UCSD-AML1 (cell line): Measurements from ENCODE around the gene RAD51B.

ENCODE experiments used
- DNase-seq: peaks from one replicate; lab custom pipeline; 2025; ENCODE audit not compliant: unreplicated experiment; lab: John Stamatoyannopoulos, UW

The RAD51B gene

GRCh38 chr14:67833403-67833802 lies 13.8 kb downstream of the RAD51B start:
- DNase-seq: no peak

- no peak for DNase-seq
Measured at GRCh38 chr14:67835596-67835995, 16.0 kb downstream of the RAD51B start.

DNA sequence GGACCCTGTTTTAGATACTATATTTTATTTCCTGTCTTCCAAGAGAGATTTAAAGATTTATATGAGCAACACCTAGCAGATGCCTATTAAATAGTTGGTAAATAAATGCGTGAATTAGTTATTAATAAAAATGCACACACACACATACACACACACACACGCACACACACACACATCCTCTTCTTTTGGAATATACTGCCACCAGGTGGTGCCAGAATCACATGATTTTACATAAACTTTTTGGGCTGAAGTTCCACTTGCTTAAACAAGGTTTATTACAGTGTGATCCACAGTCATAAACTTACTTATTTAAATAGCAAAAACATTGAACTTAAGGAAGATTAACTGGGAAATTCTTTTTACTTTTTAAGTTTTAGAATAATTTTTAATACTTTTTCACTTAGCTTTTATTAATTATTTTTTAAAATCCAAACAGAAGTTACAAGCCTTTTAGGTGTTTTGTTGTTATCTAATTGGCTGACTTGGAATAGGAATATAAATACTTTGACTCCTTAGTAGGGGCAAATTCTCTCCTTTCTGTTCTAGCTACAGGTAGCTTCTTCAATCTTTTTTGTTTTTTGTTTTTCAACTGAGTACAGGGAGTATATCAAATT lies 17.5 kb downstream of the RAD51B start:
- peak; percentile 34 for DNase-seq

GRCh38 chr14:67846029-67846610 lies 26.5 kb downstream of the RAD51B start:
- DNase-seq: no peak

- no peak for DNase-seq
Measured at GRCh38 chr14:67850066-67850830, 30.7 kb downstream of the RAD51B start.

GRCh38 chr14:67851785-67852410 lies 32.3 kb downstream of the RAD51B start:
- DNase-seq: peak; percentile 45

DNA sequence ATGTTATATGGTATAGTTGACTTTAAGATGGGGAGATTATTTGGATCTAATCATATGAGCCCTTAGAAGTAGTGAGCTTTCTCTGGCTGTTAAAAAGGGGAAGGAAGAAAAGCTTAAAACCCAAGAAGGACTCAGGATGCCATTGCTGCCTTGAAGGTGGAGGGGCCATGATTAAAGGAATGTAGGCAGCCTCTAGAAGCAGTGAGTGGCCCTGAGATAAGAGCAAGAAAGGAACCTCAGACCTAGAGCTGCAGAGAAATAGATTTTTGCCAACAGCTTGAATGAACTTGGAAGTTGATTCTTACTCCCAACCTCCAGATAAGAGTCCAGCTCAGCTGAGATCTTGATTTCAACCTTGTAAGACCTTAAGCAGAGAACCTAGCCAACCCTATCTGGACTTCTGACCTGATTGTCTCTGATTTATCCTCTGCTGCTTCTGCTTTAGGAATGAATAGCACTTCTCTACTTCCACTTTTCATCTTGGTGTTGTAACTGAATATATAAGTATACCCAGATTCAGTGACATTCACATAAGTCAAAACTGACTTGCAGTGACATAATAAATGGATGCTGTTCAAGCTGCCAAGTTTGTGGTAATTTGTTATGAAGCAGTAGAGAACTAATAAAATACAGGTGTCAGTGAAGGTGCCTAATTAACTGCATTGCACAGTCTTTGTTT lies 33.5 kb downstream of the RAD51B start:
- DNase-seq: no peak

GRCh38 chr14:67853715-67854114 lies 34.1 kb downstream of the RAD51B start:
- no peak for DNase-seq

GRCh38 chr14:67856827-67857226 lies 37.2 kb downstream of the RAD51B start:
- DNase-seq: no peak

GRCh38 chr14:67857778-67858350 lies 38.3 kb downstream of the RAD51B start:
- no peak for DNase-seq

GRCh38 chr14:67859169-67859749 lies 39.7 kb downstream of the RAD51B start:
- DNase-seq: no peak

GRCh38 chr14:67863223-67863622 lies 43.6 kb downstream of the RAD51B start:
- no peak for DNase-seq

DNA sequence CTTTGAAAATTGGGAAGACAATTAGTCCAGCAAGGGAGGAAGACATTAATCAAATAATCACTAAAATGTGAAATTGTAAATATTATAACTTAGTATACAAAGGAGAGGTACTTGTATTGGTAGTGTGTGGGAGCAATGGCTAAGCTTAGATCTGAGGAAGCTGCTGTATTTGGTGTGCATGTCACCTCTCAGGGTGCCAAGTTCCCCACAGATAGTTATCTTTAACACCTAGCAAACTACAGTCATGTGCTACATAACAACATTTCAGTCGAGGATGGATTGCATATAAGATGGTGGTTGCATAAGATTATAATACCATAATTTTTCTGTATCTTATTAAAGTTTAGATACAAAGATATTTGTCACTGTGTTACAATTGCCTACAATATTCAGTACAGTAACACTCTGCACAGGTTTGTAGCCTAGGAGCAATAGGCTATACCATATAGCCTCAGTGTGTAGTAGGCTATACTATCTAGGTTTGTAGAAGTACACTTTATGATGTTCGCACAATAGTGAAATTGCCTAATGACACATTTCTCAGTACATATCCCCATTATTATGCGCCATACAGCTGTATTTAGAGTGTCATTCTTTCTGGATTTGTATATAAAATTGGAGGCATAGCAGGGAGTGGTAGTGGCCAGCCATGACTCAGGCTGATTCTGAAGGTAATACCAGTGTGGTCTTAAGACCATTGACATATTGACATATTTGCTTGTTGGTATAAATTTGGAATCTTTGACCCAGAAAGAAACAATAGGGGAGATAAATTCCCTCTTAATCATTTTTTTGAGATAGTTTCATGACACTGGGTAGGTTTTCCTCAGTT lies 55.8 kb downstream of the RAD51B start:
- DNase-seq: no peak

DNA sequence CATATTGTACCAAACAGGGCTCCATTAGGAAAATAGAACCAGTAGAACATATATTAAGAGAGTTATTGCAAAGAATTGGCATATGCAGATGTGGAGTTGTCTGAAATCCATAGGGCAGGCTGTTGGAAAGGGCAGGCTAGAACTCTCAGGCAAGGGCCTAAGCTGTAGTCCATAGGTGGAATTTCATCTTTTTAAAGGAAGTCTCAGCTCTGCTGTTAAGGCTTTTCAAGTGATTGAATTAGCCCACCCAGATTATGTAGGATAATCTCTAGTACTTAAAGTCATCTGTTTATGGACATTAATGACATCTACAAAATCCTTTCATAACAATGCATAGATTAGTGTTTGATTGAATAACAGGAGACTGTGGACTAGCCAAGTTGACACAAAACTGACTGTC lies 59.4 kb downstream of the RAD51B start:
- DNase-seq: no peak

GRCh38 chr14:67881225-67881624 lies 61.6 kb downstream of the RAD51B start:
- no peak for DNase-seq

GRCh38 chr14:67882986-67883555 lies 63.5 kb downstream of the RAD51B start:
- DNase-seq: no peak

DNA sequence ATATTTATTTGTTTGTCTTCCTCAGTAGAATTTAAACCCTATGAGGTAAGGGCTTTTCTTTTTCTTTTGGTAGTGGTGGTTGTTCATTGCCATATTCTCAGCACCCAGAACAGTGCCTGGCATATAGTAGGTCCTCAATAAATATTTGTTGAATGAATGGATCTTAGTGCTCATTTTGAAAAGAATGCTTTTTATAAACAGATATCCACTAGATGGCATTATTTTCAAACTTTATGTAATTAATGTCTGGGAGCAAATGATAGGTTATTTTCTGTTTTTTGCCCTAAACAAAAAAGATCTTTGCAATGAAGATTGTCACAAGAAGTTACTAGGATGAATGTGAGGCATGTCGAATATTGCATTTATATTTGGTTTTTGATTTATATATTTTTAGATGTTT lies 64.1 kb downstream of the RAD51B start:
- DNase-seq: no peak

DNA sequence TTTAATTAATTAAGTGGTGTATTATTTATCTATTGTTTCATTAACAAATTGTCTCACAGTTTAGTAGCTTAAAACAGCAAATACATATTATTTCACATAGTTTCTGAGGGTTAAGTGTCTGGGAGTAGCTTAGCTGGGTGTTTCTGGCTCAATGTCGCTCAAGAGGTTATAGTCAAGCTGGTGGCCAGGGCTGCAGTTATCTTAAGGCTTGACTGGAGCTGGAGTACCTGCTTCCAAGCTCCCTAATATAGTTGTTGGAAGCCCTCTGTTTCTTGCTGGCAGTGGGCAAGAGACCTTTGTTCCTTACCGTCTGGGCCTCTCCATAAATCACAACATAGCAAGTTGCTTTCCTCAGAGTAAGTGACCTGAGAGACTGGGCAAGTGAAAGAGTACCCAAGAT lies 66.6 kb downstream of the RAD51B start:
- no peak for DNase-seq

- DNase-seq: no peak
Measured at GRCh38 chr14:67887478-67887877, 67.9 kb downstream of the RAD51B start.
